Breast epithelium (tissue), 3 donors: Measurements from ENCODE around the gene CFAP90.

ENCODE experiments used
- POLR2A ChIP-seq: fragments of 450-650 bp; IDR thresholded peaks from one replicate; pipeline ENCODE4 v1.6.1; 2016; ENCODE audit warnings: antibody characterized with exemption, mild to moderate bottlenecking, moderate library complexity
- POLR2AphosphoS5 ChIP-seq, 3 donors: sonication (generic); formaldehyde crosslinking; IDR thresholded peaks; one replicate each; pipeline ENCODE4 v1.6.1; 2017; ENCODE audit warnings: antibody characterized with exemption in 3 of 3

DNA sequence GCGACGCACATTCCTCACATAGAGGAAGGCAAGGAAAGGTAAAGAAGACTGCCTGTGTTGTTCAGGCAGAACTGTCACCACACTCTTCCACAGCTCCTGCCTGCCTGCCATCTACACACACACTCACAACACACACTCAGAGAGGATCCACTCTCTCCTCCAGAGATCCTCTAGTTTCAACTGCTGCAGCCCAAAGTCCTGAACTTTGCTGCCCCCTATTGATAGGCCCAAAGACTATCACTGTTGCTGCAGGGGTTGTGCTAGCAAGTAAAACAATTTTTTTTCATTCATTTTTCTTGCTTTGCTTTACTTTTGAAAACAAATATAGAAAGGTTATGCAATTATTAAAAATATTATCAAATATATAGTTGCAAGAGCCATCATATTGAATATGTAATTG is 5.9 kb upstream of the CFAP90 start:
- no peak for TF ChIP-seq POLR2AphosphoS5 (IDR thresholded peaks at IDR 0.05)
- TF ChIP-seq POLR2A = no peak
